BLaER1 (cell line): ENCODE results near the gene RPTOR.

Source experiments
- H3K27ac ChIP-seq: shearing (Covaris generic); formaldehyde crosslinking; 2 replicates; pipeline ENCODE4 v1.8.1; 2022
- H3K27me3 ChIP-seq: shearing (Covaris generic); formaldehyde crosslinking; 2 replicates; pipeline ENCODE4 v1.8.1; 2022
- H3K36me3 ChIP-seq: shearing (Covaris generic); formaldehyde crosslinking; 2 replicates; pipeline ENCODE4 v1.8.1; 2022
- H3K4me1 ChIP-seq: shearing (Covaris generic); formaldehyde crosslinking; 2 replicates; pipeline ENCODE4 v1.8.1; 2022
- H3K4me2 ChIP-seq: shearing (Covaris generic); formaldehyde crosslinking; 2 replicates; pipeline ENCODE4 v1.8.1; 2022
- H3K4me3 ChIP-seq: shearing (Covaris generic); formaldehyde crosslinking; 2 replicates; pipeline ENCODE4 v1.8.1; 2022
- H3K9ac ChIP-seq: shearing (Covaris generic); formaldehyde crosslinking; 2 replicates; pipeline ENCODE4 v1.8.1; 2022
- H3K9me3 ChIP-seq: shearing (Covaris generic); formaldehyde crosslinking; 2 replicates; pipeline ENCODE4 v1.8.1; 2022
- H4K20me1 ChIP-seq: shearing (Covaris generic); formaldehyde crosslinking; 2 replicates; pipeline ENCODE4 v1.8.1; 2022
- Cebpa-rat ChIP-seq: shearing (Covaris generic); IDR thresholded peaks from 2 replicates; pipeline ENCODE4 v1.8.1; 2022

RPTOR gene

DNA sequence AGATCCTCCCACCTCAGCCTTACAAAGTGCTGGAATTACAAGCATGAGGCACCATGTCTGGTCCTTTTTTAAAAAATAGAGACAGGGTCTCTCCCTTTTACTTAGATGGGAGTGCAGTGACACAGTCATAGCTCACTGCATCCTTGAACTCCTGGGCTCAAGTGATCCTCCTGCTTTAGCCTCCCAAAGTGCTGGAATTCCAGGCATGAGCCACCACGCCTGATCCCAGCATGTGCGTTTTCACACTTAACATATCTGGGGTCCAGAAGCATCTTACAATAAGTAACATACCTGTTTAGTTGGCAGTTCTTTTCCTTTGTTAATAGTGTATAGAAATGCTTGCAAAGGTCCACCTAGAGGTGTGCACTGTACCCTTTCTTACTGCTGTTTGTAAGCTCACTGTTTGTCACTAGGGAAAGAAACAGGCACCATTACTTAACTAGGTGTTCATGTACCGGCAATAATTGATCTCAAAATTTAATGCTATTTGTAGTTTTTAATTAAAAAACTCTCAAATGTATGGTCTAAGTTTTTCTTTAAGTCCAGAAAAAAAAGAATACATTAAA, 221.7 kb downstream of the RPTOR start:
- Histone ChIP-seq H3K4me3 (no peak overlapping the region), H3K9ac (no peak overlapping the region), H3K36me3 (peaks cover 18% of the 10 kb centered on the region), H4K20me1 (peaks cover 58% of the 10 kb centered on the region), H3K27ac (no peak overlapping the region), H3K4me2 (no peak overlapping the region), H3K4me1 (peaks cover 17% of the 10 kb centered on the region), H3K9me3 (no peaks in the 10 kb centered on the region), H3K27me3 (no peaks in the 10 kb centered on the region)
- TF ChIP-seq Cebpa-rat = no peak

DNA sequence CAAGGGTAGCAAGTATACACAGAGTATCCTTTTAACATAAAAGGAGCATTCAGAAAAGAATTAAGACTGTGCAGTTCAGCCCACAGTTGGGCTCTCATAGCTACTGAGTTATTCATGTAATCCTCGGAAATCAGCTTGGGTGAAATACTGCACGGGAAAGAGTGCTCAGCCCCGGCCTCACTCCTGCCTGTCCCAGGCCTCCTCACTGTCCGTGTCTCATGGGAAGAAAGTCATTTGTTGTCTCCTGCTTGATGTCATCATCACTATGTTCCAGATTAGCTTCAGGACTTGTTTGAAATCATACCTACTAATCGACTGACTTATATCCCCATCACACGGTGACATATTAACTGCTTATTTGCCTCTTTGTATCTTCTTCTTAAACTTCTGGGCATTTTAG, 223.8 kb downstream of the RPTOR start:
- Histone ChIP-seq H3K4me1 (peaks cover 19% of the 10 kb centered on the region), H3K27me3 (no peaks in the 10 kb centered on the region), H3K9me3 (no peaks in the 10 kb centered on the region), H4K20me1 (peaks cover 70% of the 10 kb centered on the region), H3K27ac (no peak overlapping the region), H3K4me2 (no peak overlapping the region), H3K36me3 (peaks cover 16% of the 10 kb centered on the region), H3K4me3 (no peak overlapping the region), H3K9ac (no peak overlapping the region)
- no peak for TF ChIP-seq Cebpa-rat

DNA sequence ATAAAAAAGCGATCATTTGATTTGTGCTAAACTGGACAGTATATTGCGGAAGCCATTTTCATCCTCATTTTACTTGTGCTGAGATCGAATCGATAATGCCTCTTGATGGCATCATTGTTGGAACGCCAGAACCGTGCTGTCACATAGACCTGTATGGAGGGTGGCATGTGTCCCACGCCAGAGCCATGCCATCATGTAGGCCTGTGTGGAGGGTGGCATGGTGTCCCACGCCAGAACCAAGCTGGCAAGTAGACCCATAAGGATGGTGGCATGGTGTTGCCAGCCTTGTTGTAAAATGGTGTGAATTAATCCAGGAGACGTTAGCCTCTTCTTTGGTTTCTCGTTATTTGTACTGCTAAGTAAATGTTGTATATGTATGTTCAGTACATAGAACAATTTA, 224.3 kb downstream of the RPTOR start:
- Histone ChIP-seq H3K36me3 (peaks cover 14% of the 10 kb centered on the region; the same call in 1 of the 2 replicates), H4K20me1 (peaks cover 75% of the 10 kb centered on the region), H3K9ac (no peak overlapping the region), H3K27me3 (no peaks in the 10 kb centered on the region), H3K4me1 (peaks cover 25% of the 10 kb centered on the region), H3K9me3 (no peaks in the 10 kb centered on the region), H3K4me2 (no peak overlapping the region), H3K27ac (no peak overlapping the region), H3K4me3 (no peak overlapping the region)
- TF ChIP-seq Cebpa-rat = no peak

DNA sequence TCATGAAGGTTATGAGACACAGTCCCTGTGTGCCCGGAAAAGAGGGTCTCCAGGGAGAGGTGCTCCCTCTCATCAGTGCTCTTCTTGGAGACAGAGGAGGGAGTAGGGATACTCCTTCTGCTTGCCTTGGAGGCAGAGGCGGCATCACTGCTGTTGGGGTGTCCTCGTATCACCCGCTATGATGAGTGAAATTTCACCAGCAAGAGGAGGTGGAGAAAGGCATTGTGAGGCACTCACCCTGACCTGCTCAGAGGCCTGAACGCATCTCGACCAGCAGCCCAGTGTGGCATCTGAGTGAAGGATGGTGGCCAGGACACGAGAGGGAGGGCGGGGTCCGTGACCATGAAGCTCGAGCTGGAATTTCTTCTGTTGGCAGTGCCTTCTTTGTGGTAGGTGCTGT, 224.9 kb downstream of the RPTOR start:
- peaks cover 14% of the 10 kb centered on the region; the same call in 1 of the 2 replicates for H3K36me3 ChIP-seq
- no peaks in the 10 kb centered on the region for H3K9me3 ChIP-seq
- no peak overlapping the region for H3K4me3 ChIP-seq
- no peak overlapping the region for H3K9ac ChIP-seq
- peaks cover 81% of the 10 kb centered on the region for H4K20me1 ChIP-seq
- H3K27ac ChIP-seq = no peak overlapping the region
- H3K27me3 ChIP-seq = no peaks in the 10 kb centered on the region
- TF ChIP-seq Cebpa-rat = no peak
- no peak overlapping the region for H3K4me2 ChIP-seq
- peaks cover 30% of the 10 kb centered on the region for H3K4me1 ChIP-seq

DNA sequence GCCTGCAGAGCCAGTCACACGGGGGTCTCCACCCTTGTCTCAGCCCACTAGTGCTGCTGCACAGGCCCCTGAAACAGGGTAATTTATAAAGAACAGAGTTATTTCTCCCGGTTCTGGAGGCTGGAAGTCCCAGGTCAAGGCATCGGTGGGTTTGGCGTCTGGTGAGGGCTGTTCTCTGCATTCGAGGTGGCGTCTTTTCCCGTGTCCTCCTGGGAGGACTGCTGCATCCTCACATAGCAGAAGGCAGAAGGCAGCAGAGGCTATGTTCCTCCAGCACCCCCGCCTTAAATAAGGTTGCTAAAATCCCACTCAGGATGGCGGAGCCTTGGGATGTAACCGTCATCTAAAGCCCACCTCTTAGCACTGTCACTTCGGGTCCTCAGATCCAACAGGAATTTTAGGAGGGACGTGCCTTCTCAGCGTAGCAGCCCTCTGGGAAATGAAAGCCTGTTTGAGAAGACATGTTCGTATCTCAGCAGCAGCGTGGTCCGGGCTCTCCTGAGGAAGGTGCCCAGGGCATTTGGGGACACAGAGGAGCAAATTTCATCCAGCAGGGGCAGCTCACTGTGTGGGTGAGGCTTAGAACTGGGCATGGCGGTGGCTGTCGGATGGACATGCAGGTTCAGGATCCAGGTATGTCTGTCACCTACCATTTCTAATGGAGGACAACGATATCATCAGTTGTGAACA, 225.4 kb downstream of the RPTOR start:
- Histone ChIP-seq H3K4me3 (no peak overlapping the region), H3K9ac (no peak overlapping the region), H3K27me3 (no peaks in the 10 kb centered on the region), H3K36me3 (peaks cover 14% of the 10 kb centered on the region; the same call in 1 of the 2 replicates), H3K27ac (no peak overlapping the region), H4K20me1 (peaks cover 85% of the 10 kb centered on the region), H3K4me1 (peaks cover 31% of the 10 kb centered on the region), H3K4me2 (no peak overlapping the region), H3K9me3 (no peaks in the 10 kb centered on the region)
- TF ChIP-seq Cebpa-rat = no peak

DNA sequence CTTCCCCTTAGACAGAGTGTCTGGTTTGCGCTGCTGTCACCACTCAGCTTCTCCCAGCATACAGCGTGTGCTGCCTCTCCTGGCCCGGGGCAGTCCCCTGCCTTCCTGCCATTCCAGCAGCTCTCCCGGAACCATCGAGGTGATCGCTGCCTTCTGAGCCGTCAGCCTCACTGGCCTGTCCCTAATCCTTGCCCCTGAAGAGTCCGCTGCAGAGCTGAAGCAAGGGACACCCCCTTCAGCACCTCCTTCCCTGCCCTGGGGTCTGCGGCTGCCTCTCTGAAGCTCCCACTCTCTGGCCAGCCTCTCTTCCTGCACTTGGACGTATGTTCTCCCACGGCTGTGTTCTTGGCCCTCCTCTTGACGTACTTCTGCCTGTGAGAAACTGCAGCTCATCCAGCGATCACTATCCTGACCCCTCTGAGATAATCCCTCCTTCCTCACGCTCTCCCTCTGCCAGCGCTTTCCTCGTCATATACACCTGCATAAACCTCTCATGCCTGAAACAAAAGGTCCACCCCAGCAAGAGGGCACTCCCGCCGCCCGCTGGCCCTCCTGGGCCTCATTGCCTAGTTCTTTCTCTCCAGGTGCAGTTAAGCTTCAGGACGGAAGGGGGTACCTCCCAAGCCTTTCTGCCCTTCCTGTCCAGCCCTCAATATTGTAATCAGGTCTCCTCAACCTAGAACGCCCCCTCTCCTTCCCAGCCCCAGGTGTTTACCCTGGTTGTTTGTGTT, 226.4 kb downstream of the RPTOR start:
- H3K4me3 ChIP-seq = no peak overlapping the region
- no peaks in the 10 kb centered on the region for H3K27me3 ChIP-seq
- no peak for TF ChIP-seq Cebpa-rat
- H3K36me3 ChIP-seq = peaks cover 14% of the 10 kb centered on the region; the same call in 1 of the 2 replicates
- H3K9ac ChIP-seq = no peak overlapping the region
- H3K27ac ChIP-seq = no peak overlapping the region
- H3K4me2 ChIP-seq = no peak overlapping the region
- H3K9me3 ChIP-seq = no peaks in the 10 kb centered on the region
- H3K4me1 ChIP-seq = peaks cover 30% of the 10 kb centered on the region
- peaks cover 85% of the 10 kb centered on the region for H4K20me1 ChIP-seq

DNA sequence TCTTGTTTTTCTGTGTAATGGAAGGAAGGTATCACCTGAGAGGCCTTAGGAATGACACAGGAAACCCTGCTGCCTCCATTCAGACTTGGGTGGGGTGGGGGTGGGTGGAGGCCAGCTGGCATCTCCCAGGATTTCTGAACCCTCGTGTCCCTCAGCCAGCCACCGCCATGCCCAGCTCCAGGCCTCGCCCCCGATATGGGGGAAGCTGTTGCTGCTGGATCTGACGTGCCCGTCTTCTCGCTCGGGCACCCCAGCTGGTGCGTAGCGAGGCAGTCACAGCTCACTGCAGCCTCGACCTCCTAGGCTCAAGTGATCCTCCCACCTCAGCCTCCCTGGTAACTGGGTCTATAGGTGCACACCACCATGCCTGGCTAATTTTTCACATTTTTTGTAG, 227.0 kb downstream of the RPTOR start:
- H3K27ac ChIP-seq = no peak overlapping the region

DNA sequence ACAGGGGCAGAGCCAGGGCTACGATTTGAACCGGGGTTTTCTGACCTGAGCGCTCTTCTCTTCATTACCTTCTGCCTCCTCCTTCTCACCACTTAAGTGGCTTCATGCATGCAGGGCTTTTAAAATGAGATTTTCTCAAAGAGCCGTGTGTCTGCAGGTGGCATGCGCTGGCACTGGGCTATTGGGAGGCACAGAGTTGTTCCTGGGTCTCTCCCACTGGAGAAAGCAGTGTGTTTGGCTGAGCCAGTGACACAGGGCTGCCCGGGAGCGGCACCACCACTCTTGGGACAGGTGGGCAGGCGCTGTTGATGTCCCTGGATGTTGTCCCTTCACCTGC, 228.2 kb downstream of the RPTOR start:
- no peak overlapping the region for H3K4me3 ChIP-seq
- H3K4me2 ChIP-seq = peak overlapping the region; percentile 88; the same call in 1 of the 2 replicates
- peaks cover 95% of the 10 kb centered on the region for H4K20me1 ChIP-seq
- peaks cover 30% of the 10 kb centered on the region for H3K4me1 ChIP-seq
- no peak overlapping the region for H3K27ac ChIP-seq
- peaks cover 22% of the 10 kb centered on the region for H3K36me3 ChIP-seq
- TF ChIP-seq Cebpa-rat = no peak
- no peaks in the 10 kb centered on the region for H3K9me3 ChIP-seq
- no peaks in the 10 kb centered on the region for H3K27me3 ChIP-seq
- no peak overlapping the region for H3K9ac ChIP-seq

More for the DNA sequence above, 227.0 kb downstream of the RPTOR start:
- H3K36me3 ChIP-seq = peaks cover 18% of the 10 kb centered on the region
- peaks cover 30% of the 10 kb centered on the region for H3K4me1 ChIP-seq
- H3K4me2 ChIP-seq = no peak overlapping the region
- peaks cover 85% of the 10 kb centered on the region for H4K20me1 ChIP-seq
- TF ChIP-seq Cebpa-rat = no peak
- H3K9me3 ChIP-seq = no peaks in the 10 kb centered on the region
- no peak overlapping the region for H3K4me3 ChIP-seq
- H3K9ac ChIP-seq = no peak overlapping the region
- H3K27me3 ChIP-seq = no peaks in the 10 kb centered on the region

DNA sequence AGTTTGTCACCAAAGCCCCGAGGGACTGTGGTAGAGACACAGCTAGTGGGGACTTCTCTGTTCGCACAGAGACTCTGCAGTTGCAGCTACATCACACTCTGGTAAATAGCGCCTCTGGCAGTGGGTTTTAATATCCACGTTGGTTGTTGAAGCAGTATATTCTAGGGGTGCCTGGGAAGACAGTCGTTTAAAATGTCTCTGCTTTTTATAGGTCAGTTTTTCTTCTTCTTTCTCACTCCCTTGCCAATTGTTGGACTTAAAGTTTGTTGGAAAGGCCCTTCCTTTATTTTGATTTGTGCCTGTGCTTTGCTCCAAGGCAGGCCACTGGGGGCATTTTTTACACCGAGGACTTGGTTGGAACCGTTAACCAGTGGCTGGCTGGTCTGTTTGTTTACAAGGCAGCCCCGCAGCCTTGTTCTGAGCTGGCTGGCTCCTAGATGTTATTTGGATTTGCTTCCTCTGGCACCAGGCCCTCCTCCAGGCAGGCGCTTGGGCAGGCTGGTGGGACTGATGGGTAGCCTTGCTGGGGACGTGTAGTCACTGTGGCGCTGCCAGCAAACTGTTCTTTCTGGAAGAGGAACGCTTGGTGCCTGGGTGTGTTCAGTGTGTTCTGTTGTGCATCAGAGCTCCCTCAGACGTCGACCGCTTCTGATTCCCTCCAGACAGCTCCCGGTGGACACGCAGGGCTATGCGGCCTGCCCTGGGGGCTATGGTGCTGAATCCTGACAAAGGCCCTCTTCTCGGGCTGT, 228.8 kb downstream of the RPTOR start:
- Histone ChIP-seq H4K20me1 (peaks cover 95% of the 10 kb centered on the region), H3K4me3 (no peak overlapping the region), H3K9me3 (no peaks in the 10 kb centered on the region), H3K9ac (no peak overlapping the region), H3K27me3 (no peaks in the 10 kb centered on the region), H3K4me1 (peaks cover 30% of the 10 kb centered on the region), H3K27ac (no peak overlapping the region), H3K4me2 (peak overlapping the region; percentile 88), H3K36me3 (peaks cover 23% of the 10 kb centered on the region)
- no peak for TF ChIP-seq Cebpa-rat
